ENCODE measurements around the gene NUMA1. TPM values are rescaled to one million over a fixed set of nuclear protein-coding genes. Genes with fewer than 3 reads are reported as not detected.

Gene NUMA1
- total RNA-seq, 2 donors from 2014 or later, result 102 to 130 TPM

GRCh38 chr11:71979094-71979493, 101.2 kb downstream of the NUMA1 start:
- H3K27me3 ChIP-seq, result no peaks in the 10 kb centered on the region
- DNase-seq (ENCODE audit: low spot score), result no peak
- peaks cover 12% of the 10 kb centered on the region for H3K36me3 ChIP-seq
- no peaks in the 10 kb centered on the region for H3K4me1 ChIP-seq
- H3K4me3 ChIP-seq, result no peak overlapping the region
- no peak for TF ChIP-seq CTCF (IDR thresholded peaks at IDR 0.05)
- no peak overlapping the region for H3K27ac ChIP-seq
- no peaks in the 10 kb centered on the region for H3K9me3 ChIP-seq

GRCh38 chr11:71977743-71978418, 102.5 kb downstream of the NUMA1 start:
- H3K4me1 ChIP-seq, result no peaks in the 10 kb centered on the region
- TF ChIP-seq CTCF (IDR thresholded peaks at IDR 0.05), result peak; percentile 64 to 78
- H3K9me3 ChIP-seq, result no peaks in the 10 kb centered on the region
- H3K4me3 ChIP-seq, result no peak overlapping the region
- DNase-seq (ENCODE audit: low spot score), result no peak
- no peaks in the 10 kb centered on the region for H3K36me3 ChIP-seq
- no peak overlapping the region for H3K27ac ChIP-seq
- no peaks in the 10 kb centered on the region for H3K27me3 ChIP-seq

- Histone ChIP-seq H3K36me3 (no peaks in the 10 kb centered on the region), H3K9me3 (no peaks in the 10 kb centered on the region), H3K4me3 (no peak overlapping the region), H3K4me1 (no peaks in the 10 kb centered on the region), H3K27ac (no peak overlapping the region), H3K27me3 (no peaks in the 10 kb centered on the region)
- DNase-seq (ENCODE audit: low spot score), result no peak
- TF ChIP-seq CTCF (IDR thresholded peaks at IDR 0.05), result no peak
These were observed 103.3 kb downstream of the NUMA1 start for GRCh38 chr11:71977090-71977489.

- Histone ChIP-seq H3K4me3 (no peak overlapping the region), H3K9me3 (no peaks in the 10 kb centered on the region), H3K4me1 (no peaks in the 10 kb centered on the region), H3K36me3 (no peaks in the 10 kb centered on the region), H3K27ac (no peak overlapping the region), H3K27me3 (no peaks in the 10 kb centered on the region)
- DNase-seq (ENCODE audit: low spot score), result no peak
- no peak for TF ChIP-seq CTCF (IDR thresholded peaks at IDR 0.05)
These were observed 103.8 kb downstream of the NUMA1 start for GRCh38 chr11:71976551-71976950.

- no peak for TF ChIP-seq CTCF (IDR thresholded peaks at IDR 0.05)
- H3K27ac ChIP-seq, result no peak overlapping the region
- H3K36me3 ChIP-seq, result peaks cover 15% of the 10 kb centered on the region
These were observed 108.7 kb downstream of the NUMA1 start for GRCh38 chr11:71971680-71972079.

GRCh38 chr11:71964641-71965040, 115.7 kb downstream of the NUMA1 start:
- Histone ChIP-seq H3K9me3 (peaks cover 0 to 4% of the 10 kb centered on the region in 2 donors), H3K4me3 (no peak overlapping the region), H3K27ac (no peak overlapping the region), H3K36me3 (peaks cover 31% of the 10 kb centered on the region), H3K27me3 (no peaks in the 10 kb centered on the region), H3K4me1 (no peaks in the 10 kb centered on the region)
- no peak for TF ChIP-seq CTCF (IDR thresholded peaks at IDR 0.05)
- DNase-seq (ENCODE audit: low spot score), result no peak

More at GRCh38 chr11:71971680-71972079, 108.7 kb downstream of the NUMA1 start:
- no peak overlapping the region for H3K4me3 ChIP-seq
- no peaks in the 10 kb centered on the region for H3K27me3 ChIP-seq
- DNase-seq (ENCODE audit: low spot score), result no peak
- H3K4me1 ChIP-seq, result no peaks in the 10 kb centered on the region
- H3K9me3 ChIP-seq, result no peaks in the 10 kb centered on the region

Measured in right atrium auricular region (tissue), 2 donors.